Kidney glomerular epithelial cell (primary cell): Measurements from ENCODE around the gene ABCA7.

ENCODE experiments used
- DNase-seq: peaks from one replicate; lab custom pipeline; 2025; lab: John Stamatoyannopoulos, UW

The ABCA7 gene

GRCh38 chr19:1039646-1040475, at the start of gene ABCA7:
TSS of gene ABCA7 (plus strand) at chr19:1040107. CDS start at chr19:1041362, 1,255 bp downstream.
- peak; percentile 96 for DNase-seq

- no peak for DNase-seq
These were observed 49.8 kb upstream of the ABCA7 start for GRCh38 chr19:990119-990571.

- DNase-seq = no peak
These were observed 49.2 kb upstream of the ABCA7 start for GRCh38 chr19:990746-991145.

GRCh38 chr19:991174-991931, 48.6 kb upstream of the ABCA7 start:
- DNase-seq = no peak

GRCh38 chr19:991932-992669, 47.8 kb upstream of the ABCA7 start:
- no peak for DNase-seq

- no peak for DNase-seq
These were observed 47.2 kb upstream of the ABCA7 start for GRCh38 chr19:992670-993055.

- no peak for DNase-seq
These were observed 46.5 kb upstream of the ABCA7 start for GRCh38 chr19:993361-993830.

GRCh38 chr19:993831-994393, 46.0 kb upstream of the ABCA7 start:
- no peak for DNase-seq

GRCh38 chr19:994516-994915, 45.4 kb upstream of the ABCA7 start:
- DNase-seq = no peak

GRCh38 chr19:995051-995827, 44.7 kb upstream of the ABCA7 start:
- DNase-seq = peak; percentile 47

GRCh38 chr19:996051-996838, 43.7 kb upstream of the ABCA7 start:
- no peak for DNase-seq

GRCh38 chr19:998064-998463, 41.8 kb upstream of the ABCA7 start:
- DNase-seq = no peak

GRCh38 chr19:999379-999719, 40.6 kb upstream of the ABCA7 start:
- no peak for DNase-seq

GRCh38 chr19:1000095-1000494, 39.8 kb upstream of the ABCA7 start, which contains the start of gene GRIN3B:
TSS of gene GRIN3B (plus strand) at chr19:1000419. CDS start at chr19:1000438, 19 bp downstream.
- no peak for DNase-seq

- no peak for DNase-seq
These were observed 39.0 kb upstream of the ABCA7 start for GRCh38 chr19:1000591-1001537.

GRCh38 chr19:1001538-1002166, 38.3 kb upstream of the ABCA7 start:
- no peak for DNase-seq

- DNase-seq = no peak
These were observed 37.3 kb upstream of the ABCA7 start for GRCh38 chr19:1002600-1002999.

- DNase-seq = no peak
These were observed 36.6 kb upstream of the ABCA7 start for GRCh38 chr19:1003283-1003682.
